HG02840 (cell line): ENCODE results near the gene PTPRN2.

Experiments used
- ATAC-seq: cut with Tn5 transposase; IDR thresholded peaks from one replicate; pipeline ENCODE4 v1.9.1; 2021; ENCODE audit warnings: mild to moderate bottlenecking, moderate library complexity, moderate number of reproducible peaks; ENCODE audit not compliant: unreplicated experiment, low FRiP score

Gene PTPRN2

GRCh38 chr7:157690833-157691585, 896.6 kb downstream of the PTPRN2 start:
- no peak for ATAC-seq

GRCh38 chr7:157690058-157690832, 897.4 kb downstream of the PTPRN2 start:
- ATAC-seq: no peak

- ATAC-seq: no peak
These were observed 898.2 kb downstream of the PTPRN2 start for GRCh38 chr7:157689269-157690057.

- no peak for ATAC-seq
These were observed 898.9 kb downstream of the PTPRN2 start for GRCh38 chr7:157688533-157689268.

- ATAC-seq: no peak
These were observed 899.6 kb downstream of the PTPRN2 start for GRCh38 chr7:157687845-157688532.

GRCh38 chr7:157687158-157687557, 900.5 kb downstream of the PTPRN2 start:
- no peak for ATAC-seq

- no peak for ATAC-seq
These were observed 901.2 kb downstream of the PTPRN2 start for GRCh38 chr7:157686285-157686894.

- ATAC-seq: no peak
These were observed 902.0 kb downstream of the PTPRN2 start for GRCh38 chr7:157685430-157686284.

- ATAC-seq: no peak
These were observed 902.7 kb downstream of the PTPRN2 start for GRCh38 chr7:157684909-157685429.

- ATAC-seq: no peak
These were observed 903.3 kb downstream of the PTPRN2 start for GRCh38 chr7:157684157-157684908.

GRCh38 chr7:157683747-157684156, 903.9 kb downstream of the PTPRN2 start:
- ATAC-seq: no peak

GRCh38 chr7:157682946-157683746, 904.5 kb downstream of the PTPRN2 start:
- ATAC-seq: no peak

GRCh38 chr7:157682064-157682945, 905.3 kb downstream of the PTPRN2 start:
- no peak for ATAC-seq

GRCh38 chr7:157679607-157680006, 908.0 kb downstream of the PTPRN2 start:
- no peak for ATAC-seq

- ATAC-seq: no peak
These were observed 909.1 kb downstream of the PTPRN2 start for GRCh38 chr7:157678501-157678900.
